TTC549 (cell line): ENCODE results near the gene GNAO1.

Experiments
- FAIRE-seq: peaks from 2 replicates; lab custom pipeline; 2012; peaks lifted over from hg19 to GRCh38; lab: Jason Lieb, UNC

Gene GNAO1

DNA sequence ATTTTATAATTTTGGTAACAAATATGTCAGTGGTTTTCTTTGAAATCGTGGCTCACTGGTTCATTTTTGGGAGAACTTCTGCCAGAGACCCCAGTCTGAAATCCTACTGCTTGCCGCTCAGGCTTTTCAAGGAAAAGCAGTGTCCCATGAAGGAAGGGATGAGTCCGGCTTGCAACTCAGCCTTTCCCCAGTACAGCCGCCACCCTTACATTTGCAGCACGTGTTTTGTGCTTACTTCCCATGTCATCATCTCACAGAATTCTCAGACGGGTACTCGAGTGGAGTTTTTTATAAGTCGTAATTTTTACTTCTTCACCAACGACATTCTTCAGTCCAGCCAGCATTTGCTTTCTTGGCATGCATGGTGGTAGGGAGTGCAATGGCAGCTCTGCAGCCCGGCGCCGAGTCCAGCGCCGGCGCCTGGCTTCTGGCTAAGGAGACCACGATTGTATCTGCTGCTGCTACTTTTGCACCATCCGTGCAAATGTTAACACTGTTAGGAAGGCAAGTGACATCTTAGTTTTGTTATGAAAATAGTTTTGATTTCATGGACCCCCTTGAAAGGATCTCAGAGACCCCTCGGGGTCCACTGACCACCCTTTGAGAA lies 123.1 kb downstream of the GNAO1 start:
- no peak for FAIRE-seq

DNA sequence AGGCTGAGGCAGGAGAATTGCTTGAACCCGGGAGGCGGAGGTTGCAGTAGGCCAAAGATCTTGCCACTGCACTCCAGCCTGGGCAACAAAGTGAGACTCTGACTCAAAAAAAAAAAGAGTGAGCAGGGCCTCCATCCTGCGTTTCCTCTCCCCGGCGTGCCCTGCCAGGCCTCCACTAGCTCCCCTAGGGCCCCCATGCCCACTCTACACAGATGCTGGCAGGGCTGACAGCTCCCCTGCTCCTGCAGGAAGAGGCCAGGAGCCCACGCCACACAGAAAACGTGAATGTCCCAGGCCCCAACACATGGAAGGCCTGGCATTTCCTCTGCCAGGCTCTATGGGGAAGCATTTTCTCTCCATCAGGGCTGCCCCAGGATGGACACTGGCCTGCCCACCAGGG lies 124.7 kb downstream of the GNAO1 start:
- no peak for FAIRE-seq

DNA sequence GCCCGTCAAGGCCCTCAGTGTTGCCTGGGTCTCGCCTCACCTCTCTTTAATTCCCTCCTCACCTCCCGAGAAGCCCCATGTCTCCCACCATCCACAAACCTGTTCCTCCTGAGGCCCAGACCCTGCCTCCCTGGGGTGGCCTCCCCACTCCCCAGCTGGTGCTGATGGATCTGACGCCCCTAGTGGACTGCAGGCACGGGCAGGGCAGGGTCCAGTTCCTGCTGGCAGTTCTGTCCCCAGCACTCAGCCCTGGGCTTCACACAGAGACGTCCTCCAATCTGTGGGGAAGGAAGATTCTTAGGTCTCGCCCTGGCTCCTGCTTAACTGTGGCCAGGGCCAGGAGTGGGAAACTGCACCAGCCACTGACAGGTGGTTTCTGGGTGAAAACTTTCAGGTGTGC lies 125.3 kb downstream of the GNAO1 start:
- no peak for FAIRE-seq

DNA sequence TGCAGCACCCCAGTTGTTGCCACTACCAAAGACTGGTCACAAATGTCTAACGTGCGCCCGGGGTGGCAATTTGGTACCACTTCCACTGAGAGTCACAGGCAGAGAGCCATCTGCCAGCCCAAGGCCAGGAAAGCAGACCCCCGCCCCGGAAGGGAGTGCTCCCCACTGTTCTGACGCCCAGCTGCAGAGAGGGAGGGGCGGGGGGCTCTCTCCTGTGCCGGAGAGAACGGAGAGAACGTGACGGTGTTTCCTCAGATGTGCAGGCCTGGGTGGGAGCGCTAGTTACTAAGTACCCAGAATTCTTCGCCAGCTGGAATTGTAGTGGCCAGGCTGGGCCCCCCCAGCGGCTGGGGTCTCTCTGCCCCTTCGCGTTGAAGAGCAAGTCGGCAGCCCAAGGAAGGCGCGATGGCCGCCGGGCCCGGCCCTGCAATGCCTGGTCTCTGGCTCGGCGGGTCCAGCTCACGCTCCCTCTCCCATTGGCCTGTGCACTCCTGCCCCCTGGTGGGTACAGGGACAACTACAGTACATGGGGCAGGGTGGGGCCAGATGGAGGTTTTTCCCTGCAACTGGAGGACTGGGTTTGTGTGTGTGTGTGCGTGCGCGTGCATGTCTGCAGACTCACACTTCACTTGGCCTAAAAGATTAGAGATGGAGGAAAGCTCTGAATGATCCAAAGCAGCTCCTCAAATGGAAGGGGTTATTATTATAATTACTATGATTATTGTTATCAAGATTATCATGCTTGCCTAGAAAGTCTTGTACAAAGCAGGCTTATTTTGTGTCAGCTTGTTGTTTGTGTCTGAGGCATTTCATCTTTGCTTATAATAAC lies 126.9 kb downstream of the GNAO1 start:
- no peak for FAIRE-seq

DNA sequence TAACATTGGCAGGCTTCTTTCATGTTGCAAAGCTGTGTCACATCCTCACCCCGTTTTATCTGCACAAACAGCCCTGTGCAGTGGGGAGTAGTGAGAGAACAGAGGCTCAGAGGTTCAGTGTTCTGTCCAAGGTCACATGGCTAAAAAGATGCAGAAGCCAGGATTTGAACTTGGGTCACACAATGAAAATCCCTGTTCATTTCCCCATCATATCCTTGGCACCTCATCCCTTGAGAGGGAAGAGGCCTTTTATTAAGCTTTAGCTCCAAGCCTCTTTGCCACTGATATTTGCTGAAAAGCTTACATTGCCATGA lies 127.5 kb downstream of the GNAO1 start:
- no peak for FAIRE-seq

DNA sequence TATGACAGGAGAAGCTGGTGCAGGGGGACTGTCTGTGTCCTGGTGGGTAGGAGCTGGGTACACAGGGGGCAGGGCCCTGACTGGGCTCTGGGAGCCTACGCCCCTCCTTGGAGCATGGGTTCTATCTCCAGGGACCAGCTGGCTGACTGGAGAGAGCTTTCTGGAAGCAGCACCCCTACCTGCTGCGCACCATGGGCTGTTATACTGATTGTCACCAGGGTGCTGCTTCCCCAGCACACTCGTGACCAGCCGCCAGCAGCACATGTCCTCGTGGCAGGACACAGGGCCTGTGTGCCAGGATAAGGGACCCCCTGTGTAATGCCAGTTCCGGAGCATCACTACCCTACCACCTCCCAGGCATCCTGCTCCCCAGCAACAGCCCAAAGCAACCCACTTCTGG lies 128.1 kb downstream of the GNAO1 start:
- no peak for FAIRE-seq

DNA sequence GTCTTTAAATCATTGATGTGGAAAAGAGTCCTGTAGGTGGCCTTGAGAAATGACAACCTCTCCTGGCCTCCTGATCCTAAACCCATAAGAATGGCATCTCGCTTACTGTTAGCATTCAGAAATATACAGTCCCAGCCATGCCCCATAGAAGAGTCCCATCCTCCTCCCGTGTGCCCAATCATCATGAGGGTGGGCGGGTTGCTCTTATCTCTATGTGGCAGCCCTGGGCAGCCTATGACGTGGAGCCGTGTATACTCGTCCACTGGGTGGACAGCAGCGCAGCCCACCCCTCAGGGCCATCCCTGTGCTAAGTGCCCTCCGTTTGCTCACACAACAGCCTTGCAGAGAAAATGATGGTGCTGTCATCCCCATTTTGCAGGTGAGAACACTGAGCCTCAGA lies 128.8 kb downstream of the GNAO1 start:
- FAIRE-seq = no peak

DNA sequence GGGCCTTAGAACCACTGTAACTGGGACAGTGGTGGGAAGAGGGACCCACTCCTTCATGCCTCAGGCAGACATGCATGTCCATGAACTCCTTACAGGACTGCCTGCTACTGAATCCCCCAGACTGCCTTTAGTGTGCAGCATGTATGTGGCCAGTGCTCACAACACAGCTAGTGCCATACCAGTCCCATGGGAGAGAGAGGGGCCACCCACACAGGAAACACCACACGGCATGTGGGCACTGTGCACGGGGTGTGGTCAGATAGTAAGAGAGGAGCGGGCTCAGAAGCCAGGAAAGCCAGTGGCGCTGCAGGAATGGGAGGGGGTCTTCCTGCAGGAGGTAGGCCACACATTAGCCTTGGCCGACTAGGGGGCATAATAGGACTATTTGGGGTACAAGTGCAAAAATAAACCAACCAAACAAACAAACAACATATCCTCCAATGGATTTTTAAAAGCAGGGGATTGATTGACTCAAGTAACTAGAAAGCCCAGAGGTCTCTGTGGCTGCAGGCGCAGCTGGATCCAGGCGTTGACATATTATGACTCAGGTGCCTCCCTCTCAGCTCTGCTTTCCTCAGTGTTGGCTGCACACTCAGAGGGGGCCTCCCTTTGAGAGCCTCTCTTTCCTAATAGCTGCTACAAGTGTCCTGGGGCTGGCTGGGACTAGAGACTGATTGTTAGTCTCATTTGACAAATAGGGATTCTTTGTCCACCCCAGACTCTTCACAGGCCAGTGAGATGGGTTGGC lies 129.7 kb downstream of the GNAO1 start:
- FAIRE-seq = no peak

DNA sequence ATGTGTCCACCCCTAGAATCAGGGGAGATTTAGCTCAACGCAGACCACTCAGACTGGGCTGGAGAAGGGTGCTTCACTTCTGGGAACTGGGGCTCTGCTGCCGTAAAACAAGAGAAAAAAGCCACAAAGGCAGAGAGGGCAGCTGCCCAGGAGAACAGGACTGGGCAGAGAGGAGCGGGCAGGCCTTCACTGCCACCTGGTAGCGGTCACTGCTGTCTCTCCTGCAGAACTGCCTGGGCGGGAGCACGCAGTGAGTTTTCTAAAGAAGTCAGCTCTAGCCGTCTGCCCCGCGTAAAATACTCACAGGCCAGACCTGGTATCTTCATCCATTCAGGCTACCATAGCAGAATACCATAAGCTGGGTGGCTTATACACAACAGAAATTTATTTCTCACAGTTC lies 130.3 kb downstream of the GNAO1 start:
- FAIRE-seq = no peak

DNA sequence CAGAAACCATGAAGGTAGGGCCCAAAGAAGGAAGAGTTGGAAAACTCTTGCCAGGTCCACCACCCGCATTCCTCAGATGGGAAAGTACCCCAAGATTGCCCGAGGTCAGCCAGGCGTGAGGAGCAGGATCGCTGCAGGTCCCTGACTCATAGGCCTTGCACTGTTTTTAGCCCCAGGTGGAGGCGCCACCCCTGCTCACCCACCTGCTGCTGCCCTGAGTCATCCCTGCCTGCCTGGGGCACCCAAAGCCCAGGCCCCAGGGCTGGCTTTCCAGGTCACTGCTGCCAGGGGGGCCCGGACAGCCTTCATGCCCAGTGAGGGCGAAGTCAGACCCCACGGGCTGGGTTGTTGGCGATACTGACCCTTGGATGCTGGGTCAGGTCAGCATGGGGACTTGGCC lies 133.1 kb downstream of the GNAO1 start:
- FAIRE-seq = no peak

DNA sequence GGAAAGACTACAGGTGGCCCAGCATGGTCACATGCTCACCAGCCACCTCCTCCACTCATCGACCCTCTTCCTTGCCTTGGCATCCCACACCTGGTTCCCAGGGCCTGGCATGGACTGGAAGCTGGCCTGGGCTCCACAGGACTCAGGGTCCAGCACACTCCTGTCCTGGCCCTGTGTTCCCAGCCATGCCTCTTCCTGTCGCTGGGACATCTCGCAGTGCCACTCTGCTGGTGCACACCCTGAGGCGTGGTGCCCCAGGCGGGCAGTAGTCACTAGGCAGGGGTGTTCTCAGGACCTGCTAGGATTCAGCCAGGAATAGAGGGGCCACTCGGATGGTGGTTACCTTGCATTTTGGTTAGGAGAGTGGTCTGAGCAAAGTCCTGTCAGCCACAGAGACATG lies 134.7 kb downstream of the GNAO1 start:
- FAIRE-seq = no peak

DNA sequence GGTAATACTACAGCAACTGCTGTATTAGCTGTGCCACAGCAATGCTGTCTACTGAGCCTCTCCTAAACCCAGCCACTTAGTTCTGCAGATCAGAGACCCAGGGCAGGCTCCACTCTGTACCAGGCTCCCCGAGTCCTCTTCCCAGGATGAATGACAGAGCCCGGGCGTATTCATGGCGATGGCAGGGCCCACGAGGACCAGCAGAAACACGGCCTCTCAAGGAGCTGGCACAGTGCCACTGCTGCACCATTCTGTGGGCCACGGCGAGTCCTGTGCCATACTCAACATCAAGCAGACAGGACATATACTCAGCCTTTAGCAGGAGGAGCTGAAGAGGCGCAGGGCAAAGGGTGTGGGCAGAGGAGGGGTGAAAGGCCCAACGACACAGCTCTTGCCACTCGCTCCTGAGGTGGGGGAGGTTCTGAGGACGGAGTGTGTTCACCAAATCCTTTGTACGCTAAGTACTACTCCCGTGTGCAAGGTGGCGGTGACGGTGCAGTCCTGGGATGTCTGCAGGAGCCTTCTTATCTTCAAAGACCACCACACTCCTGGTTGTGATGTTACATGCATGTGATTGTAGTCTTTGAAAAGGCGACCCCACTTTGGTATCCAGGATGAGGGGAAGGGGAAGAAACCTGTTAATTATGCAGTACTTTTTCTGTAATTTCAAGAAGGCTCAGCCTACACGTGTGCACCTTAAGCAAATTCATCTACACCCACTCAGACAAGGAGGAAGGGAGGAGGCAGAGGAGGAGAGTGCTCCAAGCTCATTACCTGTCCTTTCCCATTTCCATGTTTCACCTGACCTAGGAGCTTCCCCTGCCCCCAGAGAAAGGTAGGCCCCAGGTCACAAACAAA lies 136.0 kb downstream of the GNAO1 start:
- no peak for FAIRE-seq

DNA sequence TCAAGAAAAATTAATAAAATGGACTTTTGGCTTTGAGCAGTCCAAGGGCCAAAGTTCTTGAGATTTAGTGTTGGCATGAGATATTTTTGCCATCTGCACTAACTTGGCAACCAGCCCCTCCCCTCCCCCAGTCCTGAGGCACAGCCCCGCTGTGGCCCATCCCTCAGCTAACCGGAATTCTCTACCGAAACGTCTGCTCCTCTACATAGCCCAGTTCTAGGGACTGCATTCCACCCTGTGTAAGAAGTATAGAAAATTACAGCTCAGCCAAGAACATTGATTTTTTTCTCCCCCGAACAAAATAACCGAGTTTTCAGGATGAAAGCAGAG lies 136.6 kb downstream of the GNAO1 start:
- no peak for FAIRE-seq

DNA sequence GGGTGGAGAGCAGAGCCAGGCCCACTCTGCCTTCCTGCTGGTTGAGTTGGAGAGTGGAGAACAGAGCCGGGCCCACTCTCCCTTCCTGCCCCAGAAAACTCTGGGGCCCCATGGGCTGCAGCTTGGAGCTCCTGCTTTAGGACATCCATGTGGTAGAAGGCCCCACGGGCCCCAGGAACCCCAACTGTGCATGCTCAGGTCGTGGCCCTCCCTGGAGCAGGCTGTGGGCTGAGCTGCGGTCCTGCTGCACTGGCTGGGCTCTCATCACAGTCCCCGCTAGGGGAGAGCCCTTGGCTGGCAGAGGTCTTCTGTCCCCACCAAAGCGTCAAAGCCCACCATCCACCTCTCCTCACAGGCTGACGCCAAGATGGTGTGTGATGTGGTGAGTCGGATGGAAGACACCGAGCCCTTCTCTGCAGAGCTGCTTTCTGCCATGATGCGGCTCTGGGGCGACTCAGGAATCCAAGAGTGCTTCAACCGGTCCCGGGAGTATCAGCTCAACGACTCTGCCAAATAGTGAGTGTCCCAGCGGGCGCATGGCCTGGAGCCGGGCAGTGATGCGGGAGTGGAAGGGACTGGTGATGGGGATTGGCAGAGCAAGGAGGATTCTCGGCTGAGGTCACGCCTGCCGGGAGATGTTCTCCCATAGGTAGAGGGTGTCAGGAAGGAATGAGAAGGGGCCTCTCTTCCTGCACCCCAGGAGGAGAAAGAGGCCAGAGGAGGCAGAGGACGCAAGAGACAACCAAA lies 137.2 kb downstream of the GNAO1 start:
- no peak for FAIRE-seq

DNA sequence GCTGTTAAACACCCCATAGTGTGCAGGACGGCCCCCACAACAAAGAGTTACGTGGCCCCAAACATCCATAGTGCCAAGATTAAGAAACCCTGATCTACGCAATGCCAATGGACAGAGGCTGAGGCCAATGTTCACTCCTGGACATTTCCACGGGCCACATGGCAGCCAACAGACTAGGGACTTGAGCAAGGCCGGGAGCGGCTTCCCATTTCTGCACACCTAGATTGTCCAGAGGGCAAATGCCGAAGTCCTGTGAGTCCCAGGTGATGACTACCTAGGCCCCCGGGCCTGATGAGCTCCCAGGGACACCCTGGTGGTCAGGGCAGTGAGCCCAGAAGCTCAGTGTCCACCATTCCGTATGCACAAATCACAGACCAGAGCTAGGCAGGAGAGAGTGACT lies 138.6 kb downstream of the GNAO1 start:
- no peak for FAIRE-seq

DNA sequence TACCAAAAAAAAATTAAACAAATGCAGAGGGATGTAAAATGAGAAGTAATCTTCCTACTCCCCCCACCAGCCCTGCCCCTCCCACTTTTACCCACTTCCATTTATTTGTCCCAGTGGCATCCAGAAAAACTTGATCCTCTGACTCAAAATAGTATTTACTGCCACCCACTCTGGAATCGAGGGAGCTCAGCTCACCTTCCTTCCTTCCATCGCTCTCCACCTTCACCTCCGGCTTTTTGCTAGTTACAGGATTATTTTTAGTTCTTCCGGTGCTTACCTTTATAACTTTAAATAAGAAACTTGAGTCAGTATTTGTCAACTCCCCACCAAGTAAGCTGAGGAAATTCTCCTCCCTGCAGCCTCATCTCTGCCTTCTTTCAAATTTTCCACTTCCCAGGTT lies 139.2 kb downstream of the GNAO1 start:
- no peak for FAIRE-seq

DNA sequence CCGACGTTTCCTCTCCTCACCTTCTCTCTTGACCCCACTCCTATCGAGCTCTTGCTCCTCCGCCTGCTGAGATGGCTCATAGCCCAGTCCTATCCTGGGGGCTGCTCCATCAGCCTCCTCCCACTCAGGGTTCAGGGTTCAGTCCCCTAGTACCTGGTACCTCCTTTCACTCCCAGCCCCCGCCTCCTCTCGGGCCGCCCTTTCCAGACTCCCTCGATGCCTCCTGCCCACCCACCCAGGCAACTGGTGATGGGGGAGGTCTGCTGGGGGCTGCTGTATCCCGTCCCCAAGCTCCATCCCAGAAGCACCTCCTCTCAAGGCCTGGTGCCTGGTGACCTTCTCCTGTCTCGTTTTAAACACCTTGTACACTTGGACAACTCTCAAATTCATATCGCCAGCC lies 140.1 kb downstream of the GNAO1 start:
- no peak for FAIRE-seq

DNA sequence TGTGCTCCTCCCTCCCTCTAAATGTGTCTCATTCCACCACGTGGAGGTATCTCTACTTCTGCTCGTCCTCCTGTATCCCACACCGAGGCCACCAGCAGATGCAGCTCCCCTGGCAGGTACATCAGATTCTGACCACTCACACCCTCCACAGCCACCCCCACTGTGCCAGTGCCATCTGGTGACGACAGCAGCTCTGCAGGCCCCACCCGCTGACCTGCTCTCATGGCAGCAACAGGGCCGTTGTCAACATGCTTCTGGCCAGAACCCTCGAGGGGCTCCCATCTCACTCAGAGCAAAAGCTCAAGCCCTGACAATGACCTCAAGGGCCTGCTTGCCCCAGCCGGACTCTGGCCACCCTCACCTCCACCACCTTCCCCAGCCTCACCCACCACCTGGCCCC lies 140.6 kb downstream of the GNAO1 start:
- FAIRE-seq = no peak

DNA sequence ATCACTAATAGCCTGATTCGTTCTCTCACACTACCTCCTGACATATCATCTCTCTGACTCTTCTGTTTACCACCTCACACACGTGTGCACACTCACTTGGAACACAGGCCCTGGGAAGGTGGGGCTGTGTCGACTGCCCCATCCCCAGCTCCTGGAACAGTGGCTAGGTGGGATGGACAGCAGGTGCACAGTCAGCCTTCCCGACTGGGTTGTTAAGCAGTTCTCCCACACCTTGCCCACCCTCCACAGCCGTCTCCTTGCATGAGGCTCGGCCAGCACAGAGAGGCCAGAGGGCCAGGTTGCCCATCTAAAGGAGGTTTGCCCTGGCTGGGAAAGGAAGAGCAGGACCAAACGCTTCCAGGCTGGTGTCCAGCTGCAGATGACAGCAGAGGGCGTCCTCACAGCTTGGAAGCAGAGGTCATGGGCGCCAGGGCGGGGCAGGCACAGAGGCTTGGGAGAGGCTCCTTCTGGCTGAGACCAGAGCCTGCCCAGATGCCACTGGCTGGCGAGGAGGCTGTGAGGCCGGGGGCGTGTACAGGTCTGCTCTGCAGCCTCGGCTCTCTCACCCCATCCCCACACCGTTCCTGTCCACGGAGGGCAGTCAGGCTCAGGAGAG lies 141.3 kb downstream of the GNAO1 start:
- FAIRE-seq = no peak

DNA sequence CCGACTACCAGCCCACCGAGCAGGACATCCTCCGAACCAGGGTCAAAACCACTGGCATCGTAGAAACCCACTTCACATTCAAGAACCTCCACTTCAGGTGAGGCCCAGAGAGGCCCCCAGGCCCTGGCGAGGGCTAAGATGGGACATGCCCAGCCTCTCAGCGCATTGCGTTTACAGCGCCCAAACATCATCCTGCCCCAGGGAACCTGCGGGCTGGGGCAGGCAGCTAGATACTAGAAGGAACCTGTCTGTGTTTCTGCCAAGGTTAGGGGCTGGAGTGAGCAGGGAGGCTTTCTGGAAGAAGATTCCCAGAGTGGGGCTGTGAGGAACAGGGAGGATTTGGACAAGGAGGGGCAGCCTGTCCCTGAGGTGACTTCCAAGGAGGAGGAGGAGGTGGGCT lies 143.5 kb downstream of the GNAO1 start:
- no peak for FAIRE-seq

DNA sequence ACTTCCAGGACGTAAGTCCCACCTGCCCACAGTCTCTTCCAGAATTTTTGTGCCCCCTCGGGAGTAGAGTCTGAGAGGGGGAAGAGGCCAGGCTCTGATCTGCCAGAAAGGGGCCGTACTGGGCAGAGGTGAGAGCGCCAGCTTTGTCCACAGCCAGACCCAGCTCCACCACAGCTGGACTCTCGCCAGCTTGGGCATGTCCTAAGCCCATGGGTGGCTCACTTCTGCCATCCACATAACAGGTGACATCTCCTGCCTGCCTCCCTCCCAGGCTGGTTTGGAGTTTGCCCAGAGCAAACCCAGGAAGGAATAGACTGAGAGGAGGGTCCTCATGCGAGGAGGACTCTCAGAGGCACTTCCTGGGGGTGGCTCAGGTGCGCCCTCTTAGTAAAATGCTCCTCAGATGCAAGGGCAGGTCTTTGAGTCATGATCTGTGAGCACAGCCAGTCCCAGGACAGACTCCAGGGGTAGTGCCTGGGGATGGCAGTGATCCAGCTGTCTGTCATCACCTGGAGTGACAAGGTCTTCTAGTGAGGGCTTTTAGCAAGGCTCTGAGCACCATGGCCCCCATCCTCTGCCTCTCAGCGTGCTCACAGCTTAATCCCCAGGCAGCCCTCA lies 144.9 kb downstream of the GNAO1 start:
- no peak for FAIRE-seq
